OCI-LY3 (cell line): Measurements from ENCODE around the gene LDLRAD4.

ENCODE experiments used
- H2AFZ ChIP-seq: fragments of 200-600, 300-600 bp; shearing (Covaris generic); 2 replicates; pipeline ENCODE4 v1.6.0; 2014; ENCODE audit warnings: antibody characterized with exemption, low read depth, low read length
- H3K27ac ChIP-seq: fragments of 200-600, 300-600 bp; sonication (generic); 2 replicates; pipeline ENCODE4 v1.5.1; 2014; ENCODE audit warnings: mild to moderate bottlenecking, low read length, moderate library complexity, mixed read lengths
- H3K27me3 ChIP-seq: fragments of 200-600, 300-600 bp; sonication (generic); 2 replicates; pipeline ENCODE4 v1.6.1; 2014; ENCODE audit warnings: low read depth, low read length, mixed read lengths
- H3K36me3 ChIP-seq: fragments of 200-600, 300-600 bp; sonication (generic); replicated peaks from 2 replicates; pipeline ENCODE3; 2014; ENCODE audit warnings: low read depth, low read length, mixed read lengths
- H3K4me1 ChIP-seq: fragments of 300-600, 200-600 bp; sonication (generic); 2 replicates; pipeline ENCODE4 v1.6.1; 2014; ENCODE audit warnings: low read length, mixed read lengths
- H3K4me2 ChIP-seq: fragments of 200-600, 300-600 bp; sonication (generic); 2 replicates; pipeline ENCODE4 v1.6.1; 2014; ENCODE audit warnings: low read length, mixed read lengths
- H3K4me3 ChIP-seq: fragments of 300-600, 200-600 bp; sonication (generic); 2 replicates; pipeline ENCODE4 v1.5.1; 2014; ENCODE audit warnings: antibody characterized with exemption, mild to moderate bottlenecking, low read length, moderate library complexity
- H3K79me2 ChIP-seq: fragments of 300-600, 200-600 bp; shearing (Covaris generic); 2 replicates; pipeline ENCODE4 v1.6.1; 2014; ENCODE audit warnings: mild to moderate bottlenecking, low read length, mixed read lengths
- H3K9ac ChIP-seq: fragments of 300-600, 200-600 bp; shearing (Covaris generic); 2 replicates; pipeline ENCODE4 v1.6.0; 2014; ENCODE audit warnings: mild to moderate bottlenecking, low read length, moderate library complexity
- H3K9me3 ChIP-seq: fragments of 200-600, 300-600 bp; shearing (Covaris generic); 2 replicates; pipeline ENCODE4 v1.6.1; 2014; ENCODE audit warnings: low read length, mixed read lengths; ENCODE audit not compliant: insufficient read depth
- H4K20me1 ChIP-seq: fragments of 200-600, 300-600 bp; sonication (generic); 2 replicates; pipeline ENCODE4 v1.6.1; 2016; ENCODE audit warnings: low read length, mixed read lengths; ENCODE audit not compliant: insufficient read depth
- CTCF ChIP-seq: fragments of 200-600, 300-600 bp; sonication (generic); IDR thresholded peaks from 2 replicates; pipeline ENCODE4 v1.5.1; 2014; ENCODE audit warnings: antibody characterized with exemption, low read length, low read depth
- EZH2phosphoT487 ChIP-seq: fragments of 200-600 bp; shearing (Covaris generic); IDR thresholded peaks from 2 replicates; pipeline ENCODE4 v1.6.1; 2018; ENCODE audit warnings: antibody characterized with exemption, mixed run types, low read depth

LDLRAD4 gene

DNA sequence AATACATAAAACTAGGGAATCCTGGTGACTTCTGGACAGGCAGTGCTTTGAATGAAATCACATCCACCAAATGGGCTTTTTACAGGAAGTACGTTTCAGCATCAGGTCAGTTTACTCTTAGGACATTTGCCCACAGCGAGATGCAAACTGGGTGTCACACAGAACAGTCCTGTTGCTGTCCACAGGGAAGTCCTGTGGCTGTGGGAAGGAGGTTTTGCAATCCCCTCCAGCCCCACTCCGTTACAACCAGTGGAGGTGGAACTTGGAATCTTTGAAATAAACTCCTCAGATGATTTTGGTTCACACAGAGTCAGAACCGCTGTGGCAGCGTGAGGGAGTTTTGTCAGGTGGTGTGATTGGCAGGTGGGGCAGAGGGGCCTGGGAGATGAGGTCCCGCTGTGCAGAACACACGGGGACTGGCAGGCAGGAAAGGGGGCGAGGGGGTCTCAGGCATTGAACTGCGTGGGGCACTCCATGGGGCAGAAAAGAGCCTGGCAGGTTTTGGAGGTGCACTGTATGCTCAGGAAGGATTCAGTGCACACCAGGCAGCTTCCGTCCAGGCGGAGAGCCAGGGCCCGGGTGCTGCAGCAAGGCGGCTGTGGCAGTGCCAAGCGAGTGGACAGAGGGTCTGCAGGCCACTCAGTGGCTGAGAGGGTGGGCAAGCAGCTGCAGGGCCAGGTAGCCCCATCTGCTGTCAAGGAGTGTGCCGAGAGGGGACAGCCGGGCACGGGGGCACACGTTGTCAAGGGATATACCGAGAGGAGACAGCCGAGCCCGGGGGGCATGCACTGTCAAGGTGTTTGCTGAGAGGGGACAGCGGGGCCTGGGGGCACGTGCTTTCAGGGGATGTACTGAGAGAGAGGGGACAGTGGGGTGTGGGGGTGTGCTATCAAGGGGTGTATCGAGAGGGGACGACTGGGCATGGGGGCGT is 148.7 kb downstream of the LDLRAD4 start:
- H3K27me3 ChIP-seq = peaks cover 32% of the 10 kb centered on the region

GRCh38 chr18:13368080-13368813 is 149.7 kb downstream of the LDLRAD4 start:
- no peak overlapping the region for H3K27ac ChIP-seq
- H2AFZ ChIP-seq = no peak overlapping the region
- no peaks in the 10 kb centered on the region for H3K9me3 ChIP-seq
- H3K9ac ChIP-seq = no peak overlapping the region
- no peaks in the 10 kb centered on the region for H3K79me2 ChIP-seq
- no peaks in the 10 kb centered on the region for H3K36me3 ChIP-seq
- H3K4me3 ChIP-seq = no peak overlapping the region
- H4K20me1 ChIP-seq = no peaks in the 10 kb centered on the region
- peaks cover 32% of the 10 kb centered on the region for H3K27me3 ChIP-seq
- no peaks in the 10 kb centered on the region for H3K4me1 ChIP-seq
- H3K4me2 ChIP-seq = no peak overlapping the region
- TF ChIP-seq CTCF = no peak
- no peak for TF ChIP-seq EZH2phosphoT487

More for the DNA sequence above, 148.7 kb downstream of the LDLRAD4 start:
- no peak overlapping the region for H3K27ac ChIP-seq
- no peaks in the 10 kb centered on the region for H3K9me3 ChIP-seq
- no peak overlapping the region for H3K9ac ChIP-seq
- no peaks in the 10 kb centered on the region for H3K4me1 ChIP-seq
- no peaks in the 10 kb centered on the region for H3K79me2 ChIP-seq
- no peak overlapping the region for H3K4me2 ChIP-seq
- H4K20me1 ChIP-seq = no peaks in the 10 kb centered on the region
- no peak overlapping the region for H3K4me3 ChIP-seq
- H2AFZ ChIP-seq = no peak overlapping the region
- no peaks in the 10 kb centered on the region for H3K36me3 ChIP-seq
- TF ChIP-seq CTCF (no peak), EZH2phosphoT487 (no peak)

GRCh38 chr18:13369353-13369752 is 150.8 kb downstream of the LDLRAD4 start:
- Histone ChIP-seq H3K79me2 (no peaks in the 10 kb centered on the region), H3K4me3 (no peak overlapping the region), H3K27me3 (peaks cover 29% of the 10 kb centered on the region), H3K9ac (no peak overlapping the region), H3K4me2 (no peak overlapping the region), H3K27ac (no peak overlapping the region), H3K9me3 (no peaks in the 10 kb centered on the region), H3K36me3 (no peaks in the 10 kb centered on the region), H3K4me1 (no peaks in the 10 kb centered on the region), H2AFZ (no peak overlapping the region), H4K20me1 (no peaks in the 10 kb centered on the region)
- TF ChIP-seq EZH2phosphoT487 (no peak), CTCF (no peak)

DNA sequence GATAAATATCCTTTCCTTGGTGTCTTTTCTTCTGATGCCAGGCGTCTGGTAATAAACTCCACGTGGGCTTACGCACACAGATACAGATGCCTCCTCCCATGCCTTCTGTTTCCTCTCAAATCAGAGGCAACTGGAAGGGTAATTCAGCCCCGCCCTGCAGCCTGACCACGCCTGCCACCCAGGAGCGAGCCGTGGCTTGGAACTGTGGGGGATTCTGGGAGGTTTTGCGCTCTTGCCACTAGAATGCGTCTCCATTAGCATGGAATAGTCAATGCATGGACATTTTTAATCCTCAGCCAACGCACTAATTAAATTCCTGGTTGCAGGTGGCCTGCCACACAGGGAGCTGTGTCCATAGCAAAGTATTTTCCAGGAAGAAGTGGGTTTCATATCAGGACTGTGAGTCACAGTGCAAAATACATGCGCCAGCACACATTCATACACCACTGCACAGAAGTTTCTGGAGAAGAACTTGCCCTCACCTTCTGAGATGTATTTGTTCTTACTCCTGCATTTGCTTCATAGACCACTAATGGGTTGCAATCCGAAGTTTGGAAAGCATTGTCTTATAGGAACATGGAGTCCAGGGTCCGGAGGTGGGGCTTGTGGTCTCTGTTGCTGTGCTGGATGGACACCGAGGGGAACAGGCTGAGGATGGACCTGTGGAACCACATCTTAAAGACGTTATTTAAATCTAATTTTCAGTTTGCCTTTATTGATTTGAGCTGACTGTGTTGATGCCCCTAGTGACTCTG is 151.4 kb downstream of the LDLRAD4 start:
- H3K9ac ChIP-seq = no peak overlapping the region
- peaks cover 4% of the 10 kb centered on the region for H3K4me1 ChIP-seq
- no peak overlapping the region for H2AFZ ChIP-seq
- no peaks in the 10 kb centered on the region for H3K9me3 ChIP-seq
- H3K4me2 ChIP-seq = no peak overlapping the region
- H4K20me1 ChIP-seq = no peaks in the 10 kb centered on the region
- TF ChIP-seq CTCF (no peak), EZH2phosphoT487 (no peak)
- peaks cover 23% of the 10 kb centered on the region for H3K27me3 ChIP-seq
- no peak overlapping the region for H3K27ac ChIP-seq
- H3K4me3 ChIP-seq = no peak overlapping the region
- H3K79me2 ChIP-seq = no peaks in the 10 kb centered on the region
- no peaks in the 10 kb centered on the region for H3K36me3 ChIP-seq
